Left kidney (tissue), 8 donors: Measurements from ENCODE around the gene SLC22A13. TPM values are rescaled to one million over a fixed set of nuclear protein-coding genes. Genes with fewer than 3 reads are reported as not detected.
"Not testable (repeated sequence)": the region's sequence is repeated elsewhere in the genome, so short reads cannot be mapped to it uniquely, and the experiment has no call there.

Experiments
- DNase-seq: peaks from one replicate; pipeline ENCODE4 v3.0.0-alpha.2; 2013
- long read RNA-seq, 8 donors: transcript quantifications; one replicate each; lab custom pipeline, GENCODE V29; 2026
- polyA plus RNA-seq: library from polyadenylated mRNA; unstranded; fragments of 120-200 nt; gene quantifications from one replicate; pipeline ENCODE4 v1.2.1, GENCODE V29; 2013; ENCODE audit not compliant: insufficient read length

SLC22A13 gene, protein sequence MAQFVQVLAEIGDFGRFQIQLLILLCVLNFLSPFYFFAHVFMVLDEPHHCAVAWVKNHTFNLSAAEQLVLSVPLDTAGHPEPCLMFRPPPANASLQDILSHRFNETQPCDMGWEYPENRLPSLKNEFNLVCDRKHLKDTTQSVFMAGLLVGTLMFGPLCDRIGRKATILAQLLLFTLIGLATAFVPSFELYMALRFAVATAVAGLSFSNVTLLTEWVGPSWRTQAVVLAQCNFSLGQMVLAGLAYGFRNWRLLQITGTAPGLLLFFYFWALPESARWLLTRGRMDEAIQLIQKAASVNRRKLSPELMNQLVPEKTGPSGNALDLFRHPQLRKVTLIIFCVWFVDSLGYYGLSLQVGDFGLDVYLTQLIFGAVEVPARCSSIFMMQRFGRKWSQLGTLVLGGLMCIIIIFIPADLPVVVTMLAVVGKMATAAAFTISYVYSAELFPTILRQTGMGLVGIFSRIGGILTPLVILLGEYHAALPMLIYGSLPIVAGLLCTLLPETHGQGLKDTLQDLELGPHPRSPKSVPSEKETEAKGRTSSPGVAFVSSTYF
- 4.4 TPM for polyA plus RNA-seq
- long read RNA-seq, donor 1, partial matches to known transcripts: 0 of 1 reads
- long read RNA-seq, donor 1, other reads (novel, unspliced or antisense): 0 of 1 reads
- long read RNA-seq, donor 2: 0 reads
- long read RNA-seq, donor 3, partial matches to known transcripts: 0 of 1 reads
- long read RNA-seq, donor 3, other reads (novel, unspliced or antisense): 0 of 1 reads
- long read RNA-seq, donor 4: 0 reads
- long read RNA-seq, donor 5, partial matches to known transcripts: 0 of 1 reads
- long read RNA-seq, donor 5, other reads (novel, unspliced or antisense): 0 of 1 reads
- long read RNA-seq, donor 6: 0 reads
- long read RNA-seq, donor 7: 0 reads
- long read RNA-seq, donor 8, partial matches to known transcripts: 0 of 1 reads
- long read RNA-seq, donor 8, other reads (novel, unspliced or antisense): 0 of 1 reads

DNA sequence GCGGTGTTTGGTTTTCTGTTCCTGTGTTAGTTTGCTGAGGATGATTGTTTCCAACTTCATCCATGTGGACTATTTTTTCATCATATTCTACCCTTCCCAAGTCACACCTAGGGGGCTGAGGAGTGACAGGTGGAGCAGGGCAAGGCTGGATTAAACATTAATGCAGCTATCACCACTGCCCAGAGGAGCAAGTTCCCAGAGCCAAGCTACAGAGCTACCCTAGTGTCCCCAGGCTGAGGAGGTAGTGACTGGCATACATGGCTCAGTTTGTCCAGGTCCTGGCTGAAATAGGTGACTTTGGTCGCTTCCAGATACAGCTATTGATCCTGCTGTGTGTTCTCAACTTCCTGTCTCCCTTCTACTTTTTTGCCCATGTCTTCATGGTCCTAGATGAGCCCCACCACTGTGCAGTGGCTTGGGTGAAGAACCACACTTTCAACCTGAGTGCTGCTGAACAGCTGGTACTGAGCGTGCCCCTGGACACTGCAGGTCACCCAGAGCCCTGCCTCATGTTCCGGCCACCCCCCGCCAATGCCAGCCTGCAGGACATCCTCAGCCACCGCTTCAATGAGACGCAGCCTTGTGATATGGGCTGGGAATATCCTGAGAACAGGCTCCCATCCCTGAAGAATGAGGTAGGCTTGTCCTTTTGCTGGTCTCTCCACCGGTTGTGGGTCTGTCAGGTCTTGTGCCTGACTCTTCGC is at the start of gene SLC22A13:
Gene SLC22A13 (plus strand): TSS at position 209 of the 704 bp plus-strand sequence. CDS start 49 bp downstream, at position 258.
- no peak for DNase-seq

DNA sequence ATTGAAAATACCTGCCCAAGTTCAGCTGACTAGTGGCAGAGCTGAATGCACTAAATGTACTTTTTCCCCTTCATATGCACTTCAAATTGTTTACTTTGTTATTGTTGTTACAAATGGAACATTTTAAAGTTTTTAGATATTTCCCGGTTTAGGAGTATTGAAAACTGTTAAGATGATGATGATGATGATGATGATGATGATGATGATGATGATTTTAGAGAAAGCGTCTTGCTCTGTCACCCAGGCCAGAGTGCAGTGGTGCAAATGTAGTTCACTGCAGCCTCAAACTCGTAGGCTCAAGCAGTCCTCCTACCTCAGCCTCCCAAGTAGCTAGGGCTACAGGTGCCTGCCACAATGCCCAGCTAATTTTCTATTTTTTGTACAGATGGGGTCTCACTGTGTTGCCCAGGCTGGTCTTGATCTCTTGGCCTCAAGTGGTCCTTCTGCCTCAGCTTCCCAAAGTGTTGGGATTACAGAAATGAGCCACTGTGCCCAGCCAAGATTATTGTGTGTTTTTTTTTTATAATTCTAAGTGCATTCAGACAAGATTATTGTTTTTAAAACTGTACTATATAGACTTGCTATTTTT is 45.9 kb upstream of the SLC22A13 start:
- DNase-seq: no peak

DNA sequence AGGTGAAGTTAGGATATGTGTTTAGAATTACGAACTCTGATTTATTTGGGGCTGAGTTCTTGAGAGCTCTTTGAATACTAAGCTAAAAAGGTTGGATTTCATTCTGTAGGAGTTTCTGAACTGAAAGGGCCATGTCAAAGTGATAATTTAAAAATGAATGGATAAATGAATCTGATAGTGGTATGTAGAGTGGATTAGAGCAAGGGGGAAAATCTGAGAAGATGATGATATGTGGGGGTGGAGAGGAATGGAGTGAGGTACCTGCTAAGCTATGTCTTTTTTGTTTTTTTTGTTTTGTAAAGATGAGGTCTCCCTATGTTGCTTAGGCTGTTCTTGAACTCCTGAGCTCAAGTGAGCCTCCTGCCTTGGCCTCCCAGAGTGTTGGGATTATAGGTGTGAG is 44.6 kb upstream of the SLC22A13 start:
- DNase-seq: no peak

DNA sequence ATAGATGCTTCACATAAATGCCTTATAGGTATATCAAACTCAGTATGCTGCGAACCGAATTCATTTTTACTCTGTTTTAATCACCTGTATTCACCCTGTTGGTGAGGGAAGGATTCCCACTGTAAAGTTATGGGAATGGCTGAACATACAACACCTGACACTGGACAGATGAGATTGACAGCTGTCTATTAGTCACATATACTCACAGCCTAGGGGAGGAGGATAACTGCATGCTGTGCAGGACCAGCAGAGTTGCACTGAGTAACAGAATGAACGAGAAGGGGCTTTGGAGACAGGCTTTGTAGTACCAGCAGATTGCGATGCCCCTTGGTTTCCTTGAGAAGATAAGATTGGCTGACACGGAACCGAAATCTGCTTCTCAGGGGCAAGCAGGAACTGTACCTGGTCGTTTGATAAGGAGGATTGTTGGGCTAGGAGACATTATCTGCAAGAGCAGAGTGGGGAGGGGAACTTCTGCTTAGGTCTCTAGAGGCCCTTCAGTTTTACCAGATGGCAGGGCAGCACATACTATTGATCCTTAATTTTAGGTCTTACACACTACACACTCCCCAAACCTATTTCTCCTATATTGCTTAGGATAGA is 43.5 kb upstream of the SLC22A13 start:
- DNase-seq: no peak

DNA sequence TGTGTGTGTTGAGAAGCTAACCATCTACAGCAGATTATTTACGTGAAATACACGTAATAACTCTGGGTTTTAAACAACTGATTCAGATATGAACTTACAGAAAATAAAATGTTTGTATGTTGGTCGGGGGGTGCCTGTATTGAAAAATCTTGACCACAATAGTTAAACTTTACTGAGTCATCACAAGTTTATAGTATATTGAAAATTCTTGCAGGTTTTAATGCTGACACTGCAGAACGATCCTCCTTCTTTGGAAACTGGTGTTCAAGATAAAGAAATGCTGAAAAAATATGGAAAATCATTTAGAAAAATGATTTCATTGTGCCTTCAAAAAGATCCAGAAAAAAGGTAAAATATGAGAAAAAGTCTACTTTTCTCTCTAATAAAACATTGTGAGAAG is 41.3 kb upstream of the SLC22A13 start:
- DNase-seq: no peak

DNA sequence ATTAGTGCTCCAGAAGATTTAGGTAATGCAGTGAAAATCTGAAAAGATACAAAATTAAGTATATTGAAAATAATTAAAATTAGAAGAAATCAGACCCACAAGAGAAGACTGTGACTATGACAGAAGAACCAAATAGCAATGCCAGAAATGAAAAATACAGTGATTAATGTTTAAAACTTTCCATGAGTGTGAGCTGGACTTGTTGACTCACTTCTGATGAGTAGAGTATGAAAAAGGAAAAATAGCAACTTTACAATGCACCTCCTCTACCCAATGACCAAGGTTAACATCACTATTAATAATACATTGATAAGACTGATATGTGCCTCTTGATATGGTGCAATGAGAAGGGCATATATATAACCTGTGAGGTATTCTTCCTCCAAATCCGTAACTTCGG is 39.3 kb upstream of the SLC22A13 start:
- no peak for DNase-seq

DNA sequence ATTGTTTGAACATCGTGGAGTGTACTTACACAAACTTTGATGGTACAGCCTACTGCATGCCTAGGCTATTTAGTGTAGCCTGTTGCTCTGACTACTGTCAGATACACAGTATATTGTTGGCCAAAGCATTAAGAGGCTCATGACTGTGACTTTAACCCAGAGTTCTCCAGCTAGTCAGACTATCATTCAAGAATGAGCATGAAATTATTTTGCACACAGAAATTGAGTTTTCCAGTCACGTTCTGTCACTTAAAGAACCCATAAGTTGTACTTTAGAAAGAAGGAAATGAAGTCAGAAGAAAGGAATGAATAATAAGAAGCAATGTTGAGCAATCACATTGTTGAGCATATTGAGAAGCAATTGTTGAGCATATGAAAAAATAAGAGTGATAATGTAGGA is 37.6 kb upstream of the SLC22A13 start:
- no peak for DNase-seq

DNA sequence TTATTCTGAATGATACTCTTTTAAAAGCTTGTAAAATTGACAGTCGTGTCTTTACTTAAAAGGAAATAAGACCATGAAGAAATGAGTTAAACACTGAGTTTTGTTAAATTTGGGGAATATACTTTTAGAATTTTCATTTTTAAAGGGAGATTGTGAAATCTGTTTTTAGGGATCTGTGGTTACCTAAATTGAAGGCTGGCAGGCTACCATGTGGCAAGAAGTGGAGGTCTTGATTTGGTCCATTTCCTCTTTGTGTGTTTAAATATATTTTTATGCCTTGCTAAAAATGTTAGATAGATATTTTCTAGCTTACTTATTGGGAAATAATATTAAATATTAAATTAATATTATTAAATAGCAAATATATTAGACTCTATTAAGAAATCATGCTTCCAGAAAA is 36.6 kb upstream of the SLC22A13 start:
- DNase-seq: no peak

DNA sequence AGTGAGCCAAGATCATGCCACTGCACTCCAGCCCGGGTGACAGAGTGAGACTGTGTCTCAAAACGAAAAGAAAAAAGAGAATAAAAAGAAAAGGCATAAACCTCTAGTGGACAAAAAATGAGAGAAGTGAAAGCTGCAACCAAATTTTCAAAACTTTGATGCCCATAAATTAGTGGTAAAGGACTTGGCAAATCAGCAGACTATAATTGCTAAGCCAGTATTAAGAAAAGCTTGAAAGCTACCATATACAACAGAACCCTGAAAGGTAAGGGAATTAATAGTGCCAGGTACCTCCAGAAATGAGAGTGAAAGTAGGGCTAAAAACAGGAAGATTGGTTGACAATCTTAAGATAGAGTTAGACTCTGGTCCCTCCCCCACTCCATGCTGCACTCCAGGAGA is 32.9 kb upstream of the SLC22A13 start:
- DNase-seq: no peak

DNA sequence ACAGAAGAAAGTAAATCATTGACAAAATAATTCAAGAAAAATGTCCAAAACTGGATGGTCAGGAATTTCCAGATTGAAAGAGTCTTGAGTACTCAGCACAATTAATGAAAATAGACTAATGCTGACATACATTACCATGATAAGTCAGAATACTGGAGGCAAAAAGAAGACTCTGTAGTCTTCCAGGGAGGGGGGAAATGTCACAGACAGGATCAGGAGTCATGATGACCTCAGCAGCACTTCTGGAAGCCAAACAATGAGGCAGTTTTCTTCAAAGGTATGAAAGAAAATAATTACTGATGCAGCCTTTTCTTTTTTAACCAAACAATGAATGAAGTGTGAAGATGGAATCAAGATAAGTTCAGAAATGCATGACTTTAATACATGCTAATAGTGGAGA is 30.1 kb upstream of the SLC22A13 start:
- DNase-seq: no peak

DNA sequence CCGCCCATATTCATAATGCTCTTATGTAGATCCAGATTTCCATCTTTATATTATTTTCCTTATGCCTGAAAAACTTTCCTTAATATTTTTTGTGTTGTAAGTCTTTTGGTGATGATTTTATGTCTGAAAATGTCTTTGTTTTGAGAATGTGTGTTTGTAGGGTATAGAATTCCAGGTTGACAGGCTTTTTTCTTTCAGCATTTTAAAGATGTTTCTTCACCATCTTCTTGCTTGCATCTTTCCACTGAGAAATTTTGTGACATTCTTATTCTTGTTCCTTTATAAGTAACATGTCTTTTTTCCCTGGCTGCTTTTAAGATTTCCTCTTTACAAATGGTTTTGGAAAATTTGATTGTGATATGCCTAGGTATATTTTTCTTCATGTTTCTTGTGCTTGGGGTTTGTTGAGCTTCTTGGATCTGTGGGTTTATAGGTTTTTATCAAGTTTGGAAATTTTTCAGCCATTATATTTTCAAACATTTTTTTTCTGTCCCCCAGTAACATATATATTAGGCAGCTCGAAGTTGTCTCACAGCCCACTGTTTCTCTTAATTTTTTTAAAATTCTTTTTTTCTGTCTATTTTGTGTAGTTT is 27.1 kb upstream of the SLC22A13 start:
- DNase-seq: no peak

DNA sequence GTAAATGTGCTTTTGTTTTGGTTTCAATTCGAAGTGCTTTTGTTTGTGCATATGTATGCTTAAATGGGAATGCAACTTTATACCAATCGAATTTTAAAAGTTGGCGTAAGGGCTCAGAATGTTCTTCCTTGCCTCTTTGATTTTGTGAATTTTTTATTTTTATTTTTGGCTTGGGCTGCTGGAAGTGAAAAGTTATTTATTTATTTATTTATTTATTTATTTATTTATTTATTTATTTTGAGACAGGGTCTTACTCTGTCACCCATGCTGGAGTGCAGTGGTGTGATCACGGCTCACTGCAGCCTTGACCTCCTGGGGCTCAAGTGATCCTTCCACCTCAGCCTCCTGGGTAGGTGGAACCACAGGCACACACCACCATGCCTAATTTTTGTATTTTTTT is 22.8 kb upstream of the SLC22A13 start:
- not testable (repeated sequence) for DNase-seq

DNA sequence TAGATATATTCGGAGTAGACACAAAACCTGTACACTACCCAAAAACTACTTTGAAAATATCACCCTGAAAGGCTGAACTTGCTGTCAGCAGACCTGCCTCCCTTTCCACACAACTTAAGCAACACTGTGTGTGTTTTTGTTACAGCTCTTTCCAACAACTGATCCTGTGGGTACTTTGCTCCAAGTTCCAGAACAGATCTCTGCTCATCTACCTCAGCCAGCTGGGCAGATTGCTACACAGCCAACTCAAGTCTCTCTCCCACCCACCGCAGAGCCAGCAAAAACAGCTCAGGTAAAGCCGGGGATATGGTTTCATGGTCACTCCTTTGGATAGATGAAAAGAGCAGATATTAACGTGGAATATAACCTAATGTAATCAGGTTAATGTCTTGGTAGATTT is 19.7 kb upstream of the SLC22A13 start:
- DNase-seq: no peak

DNA sequence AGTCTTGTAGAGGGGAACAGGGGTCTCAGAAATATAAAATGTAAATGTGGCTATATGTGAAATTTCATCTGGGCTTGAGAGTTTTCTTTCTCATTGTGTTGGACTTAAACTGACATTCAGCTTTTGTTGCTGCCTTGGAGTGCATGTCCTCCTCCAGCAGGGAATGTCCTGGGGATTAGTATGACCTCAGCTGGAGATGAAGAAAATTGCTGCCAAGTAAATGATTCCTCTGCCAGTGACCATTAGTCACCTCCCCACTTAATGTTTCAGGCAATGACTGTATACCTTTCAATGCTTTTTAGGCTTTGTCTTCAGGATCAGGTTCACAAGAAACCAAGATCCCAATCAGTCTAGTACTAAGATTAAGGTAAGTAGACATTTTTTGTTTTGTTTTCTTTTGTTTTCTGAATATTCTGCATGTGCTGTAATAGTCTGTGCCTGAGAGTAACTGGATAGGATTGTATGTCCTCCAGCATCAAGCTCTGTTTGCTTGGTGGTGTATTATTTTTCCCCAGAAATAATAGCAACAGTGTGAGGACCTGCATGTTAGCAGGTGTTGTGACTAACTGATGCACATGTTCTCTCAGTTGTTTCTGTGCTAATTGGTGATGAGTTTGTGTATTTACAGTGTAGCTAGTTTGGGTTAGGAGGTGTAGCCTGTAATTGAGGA is 18.1 kb upstream of the SLC22A13 start:
- DNase-seq: no peak

DNA sequence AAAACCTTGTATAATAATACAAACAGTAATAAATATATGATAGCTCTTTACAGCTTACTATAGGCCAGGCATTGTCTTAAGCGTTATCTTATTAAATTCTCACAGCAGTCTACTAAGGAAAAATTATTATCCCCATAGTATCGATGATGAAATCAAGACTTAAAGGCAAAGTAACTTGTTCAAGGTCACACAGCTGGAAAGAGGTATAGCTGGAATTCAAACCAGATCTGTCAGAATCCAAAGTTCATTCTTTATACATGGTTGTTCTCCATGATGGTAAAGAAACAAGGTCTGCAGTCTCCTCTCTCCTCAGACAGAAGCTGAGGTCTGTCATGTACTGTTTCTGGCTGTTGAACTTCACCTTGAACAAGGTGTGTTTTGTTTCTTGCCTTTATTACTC is 15.4 kb upstream of the SLC22A13 start:
- DNase-seq: no peak

DNA sequence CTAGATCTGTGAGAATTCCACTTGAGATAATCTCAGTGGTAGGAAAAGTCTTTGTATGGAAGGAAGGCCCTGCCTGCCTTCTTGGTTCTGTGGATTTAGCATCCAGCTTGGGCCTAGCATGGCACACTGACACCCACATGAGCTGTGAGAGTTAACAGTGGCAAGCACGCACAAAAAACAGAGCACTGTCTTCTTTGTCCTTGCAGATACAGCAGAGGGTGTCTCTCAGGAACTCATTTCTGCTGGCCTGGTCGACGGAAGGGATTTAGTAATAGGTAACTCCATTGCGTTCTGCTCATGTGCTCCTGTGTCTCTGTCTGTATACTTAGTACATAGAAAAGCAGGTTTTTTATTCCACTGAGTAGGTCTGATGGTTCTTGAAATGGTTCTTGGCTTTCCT is 14.4 kb upstream of the SLC22A13 start:
- DNase-seq: no peak

DNA sequence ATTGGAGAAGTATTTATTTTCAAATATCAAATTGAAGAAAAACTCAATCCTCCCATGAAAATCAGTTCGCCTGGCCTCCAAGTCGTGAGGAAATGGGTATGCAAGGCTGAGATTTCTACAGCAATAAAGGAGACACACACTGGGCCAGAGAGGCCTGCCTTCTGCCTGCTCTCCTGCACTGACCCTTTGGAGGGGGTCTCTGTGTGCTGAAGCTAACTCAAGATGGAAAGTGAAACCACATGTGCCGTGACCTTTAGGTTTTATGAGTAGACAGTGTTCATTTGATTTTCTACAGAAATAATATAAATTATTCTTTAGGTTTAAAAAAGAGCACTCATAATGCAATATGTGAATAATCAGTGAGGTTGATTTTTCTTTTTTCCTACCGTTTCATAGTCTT is 11.9 kb upstream of the SLC22A13 start:
- no peak for DNase-seq

DNA sequence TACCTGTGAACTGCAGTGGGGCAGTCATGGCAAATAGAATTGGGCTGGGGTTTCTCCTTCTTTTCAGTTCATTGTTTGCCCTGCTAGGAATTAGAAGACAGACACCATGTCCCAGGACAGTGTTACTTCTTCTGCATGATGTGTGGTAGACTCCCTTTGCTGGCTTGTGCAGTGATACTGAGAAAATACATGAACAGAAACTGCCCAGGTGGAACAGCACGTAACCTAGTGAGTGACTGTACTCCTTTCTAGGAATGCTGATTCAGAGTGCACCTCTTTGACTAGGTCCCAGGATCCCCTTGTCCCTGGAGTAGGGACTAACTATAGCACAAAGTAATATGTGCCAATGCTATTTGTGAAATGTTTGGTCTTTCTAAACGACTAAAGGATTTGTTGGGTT is 10.7 kb upstream of the SLC22A13 start:
- no peak for DNase-seq

DNA sequence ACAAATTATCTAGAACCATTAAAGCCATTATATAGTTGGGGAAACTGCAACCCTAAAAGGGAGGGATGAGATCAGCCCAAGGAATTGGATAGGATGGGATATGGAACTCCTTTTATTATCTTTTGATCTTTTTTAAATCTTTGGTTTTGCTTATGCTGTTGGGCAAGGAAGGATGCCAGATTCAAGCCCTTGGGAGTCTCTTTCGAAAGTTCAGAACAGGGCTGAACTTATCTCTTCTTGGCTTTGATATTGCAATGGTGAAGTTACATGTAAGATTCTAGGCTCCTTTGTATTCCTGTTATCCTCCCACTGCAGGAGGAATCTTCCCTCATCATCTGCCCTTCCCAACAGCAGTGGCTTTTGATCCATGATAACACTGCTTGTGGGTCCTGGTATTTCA is 10.0 kb upstream of the SLC22A13 start:
- DNase-seq: no peak

DNA sequence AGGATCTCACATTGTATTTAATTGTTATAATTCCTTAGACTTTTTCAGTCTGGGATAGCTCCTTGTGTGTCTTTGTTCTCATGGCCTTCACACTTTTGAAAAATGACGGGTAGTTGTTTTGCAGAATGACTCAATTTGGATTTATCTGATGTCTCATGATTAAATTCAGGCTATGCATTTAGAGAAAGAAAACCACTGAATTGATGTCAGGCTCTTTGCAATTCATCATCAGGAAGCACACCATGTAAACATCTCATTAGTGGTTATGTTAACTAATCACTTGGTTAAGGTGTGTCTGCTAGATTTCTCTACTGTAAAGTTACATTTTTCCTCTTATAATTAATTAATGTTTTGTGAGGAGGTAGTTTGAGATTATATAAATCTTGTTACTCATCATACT is 8.0 kb upstream of the SLC22A13 start:
- DNase-seq: no peak

DNA sequence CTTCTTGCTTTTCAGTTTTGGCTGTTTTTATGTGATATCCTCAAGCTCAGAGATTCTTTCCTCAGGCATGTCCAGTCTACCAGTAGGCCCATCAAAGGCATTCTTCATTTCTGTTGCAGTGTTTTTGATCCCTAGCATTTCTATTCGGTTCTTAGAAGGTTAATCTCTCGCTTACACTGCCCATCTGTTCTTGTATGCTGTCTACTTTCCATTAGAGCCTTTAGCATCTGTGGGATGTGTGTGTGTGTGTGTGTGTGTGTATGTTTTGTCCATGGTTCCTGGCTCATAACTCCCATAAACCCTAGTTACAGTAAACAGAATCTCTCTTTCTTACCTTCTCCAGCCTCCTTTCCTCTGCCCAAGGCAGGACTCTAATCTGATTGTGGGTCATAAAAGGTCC is 5.1 kb upstream of the SLC22A13 start:
- no peak for DNase-seq
